ENCODE results near the gene ASB14.
"Not testable (repeated sequence)": the region's sequence is repeated elsewhere in the genome, so short reads cannot be mapped to it uniquely, and the experiment has no call there.

ASB14 gene

DNA sequence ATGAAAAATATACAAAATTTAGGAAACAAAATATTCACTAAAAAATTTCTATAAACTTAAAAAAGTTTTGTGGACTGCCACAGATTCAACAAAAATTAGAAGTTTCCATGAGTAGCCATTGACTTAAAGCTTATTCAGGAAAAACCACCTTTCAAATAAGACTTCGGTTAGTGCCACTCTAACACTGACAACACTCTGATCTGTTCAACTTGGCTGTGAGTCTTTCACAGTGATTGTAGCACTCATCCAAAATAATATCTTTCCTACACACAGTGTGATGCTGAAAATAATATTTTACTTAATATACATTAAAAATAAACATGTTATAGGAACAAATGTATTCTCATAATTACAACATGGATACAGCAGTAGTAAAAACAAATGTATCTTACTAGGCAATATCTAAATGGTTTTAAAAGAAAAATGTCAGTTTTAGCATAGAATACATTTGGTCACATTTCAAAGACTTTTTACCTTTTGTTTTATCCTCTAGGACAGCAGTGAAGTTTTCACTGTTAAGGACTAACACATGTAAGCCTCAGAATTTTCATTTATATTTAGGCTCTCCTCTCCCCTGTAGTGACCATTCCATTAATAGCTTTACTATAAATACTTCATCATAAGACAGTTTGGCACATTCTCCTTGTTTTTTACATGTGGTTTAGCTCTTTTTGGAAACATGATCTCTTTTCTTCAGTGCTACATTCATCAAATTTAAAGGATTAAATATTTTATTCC is at the start of gene ASB14:
TSS of gene ASB14 (minus strand) at position 527 of the 738 bp plus-strand sequence. CDS start 652 bp downstream, outside the sequence.
- H3K4me1 ChIP-seq (ENCODE audit: insufficient read depth, low read length): no peaks in the 10 kb centered on the region
- no peak within 1 kb of the TSS for H2AFZ ChIP-seq (ENCODE audit: low read depth, low read length)
- no peaks in the 10 kb centered on the region for H3K36me3 ChIP-seq (ENCODE audit: insufficient read depth, low read length)
- H3K9me3 ChIP-seq (ENCODE audit: low read length): no peaks in the 10 kb centered on the region
- no peak within 1 kb of the TSS for H3K4me3 ChIP-seq (ENCODE audit: low read length)
- H3K27me3 ChIP-seq (ENCODE audit: insufficient read depth, low read length): no peaks in the 10 kb centered on the region

DNA sequence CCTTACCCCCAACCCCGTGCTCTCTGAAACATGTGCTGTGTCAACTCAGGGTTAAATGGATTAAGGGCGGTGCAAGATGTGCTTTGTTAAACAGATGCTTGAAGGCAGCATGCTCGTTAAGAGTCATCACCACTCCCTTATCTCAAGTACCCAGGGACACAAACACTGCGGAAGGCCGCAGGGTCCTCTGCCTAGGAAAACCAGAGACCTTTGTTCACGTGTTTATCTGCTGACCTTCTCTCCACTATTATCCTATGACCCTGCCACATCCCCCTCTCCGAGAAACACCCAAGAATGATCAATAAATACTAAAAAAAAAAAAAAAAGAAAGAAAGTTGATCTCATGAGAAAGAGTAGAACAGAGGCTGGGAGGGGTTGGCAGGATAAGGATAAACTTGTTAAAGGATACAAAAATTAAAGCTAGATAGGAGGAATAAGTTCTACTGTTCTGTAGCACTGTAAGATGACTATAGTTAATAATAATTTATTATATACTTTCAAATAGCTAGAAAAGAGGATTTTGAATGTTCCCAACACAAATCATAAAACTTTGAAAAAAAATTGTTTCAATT is 46.7 kb upstream of the ASB14 start:
- H2AFZ ChIP-seq (ENCODE audit: low read depth, low read length); H3K27me3 ChIP-seq (ENCODE audit: insufficient read depth, low read length); H3K36me3 ChIP-seq (ENCODE audit: insufficient read depth, low read length); H3K4me3 ChIP-seq (ENCODE audit: low read length); H3K9me3 ChIP-seq (ENCODE audit: low read length); H3K4me1 ChIP-seq (ENCODE audit: insufficient read depth, low read length): not testable (repeated sequence)

DNA sequence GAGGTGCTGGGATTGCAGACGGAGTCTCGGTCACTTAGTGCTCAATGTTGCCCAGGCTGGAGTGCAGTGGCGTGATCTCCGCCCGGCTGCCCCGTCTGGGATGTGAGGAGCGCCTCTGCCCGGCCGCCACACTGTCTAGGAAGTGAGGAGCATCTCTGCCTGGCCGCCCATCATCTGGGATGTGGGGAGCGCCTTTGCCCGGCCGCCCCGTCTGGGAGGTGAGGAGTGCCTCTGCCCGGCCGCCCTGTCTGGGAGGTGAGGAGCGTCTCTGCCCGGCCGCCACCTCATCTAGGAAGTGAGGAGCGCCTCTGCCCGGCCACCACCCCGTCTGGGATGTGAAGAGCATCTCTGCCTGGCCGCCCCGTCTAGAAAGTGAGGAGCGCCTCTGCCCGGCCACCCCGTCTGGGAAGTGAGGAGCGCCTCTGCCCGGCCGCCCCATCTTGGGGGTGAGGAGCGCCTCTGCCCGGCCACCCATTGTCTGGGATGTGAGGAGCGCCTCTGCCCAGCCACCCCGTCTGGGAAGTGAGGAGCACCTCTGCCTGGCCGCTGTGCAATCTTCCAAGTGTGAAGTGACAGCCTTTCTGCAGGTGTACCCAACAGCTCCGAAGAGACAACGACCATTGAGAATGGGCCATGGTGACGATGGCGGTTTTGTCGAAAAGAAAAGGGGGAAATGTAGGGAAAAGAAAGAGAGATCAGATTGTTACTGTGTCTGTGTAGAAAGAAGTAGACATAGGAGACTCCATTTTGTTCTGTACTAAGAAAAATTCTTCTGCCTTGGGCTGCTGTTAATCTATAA is 46.0 kb upstream of the ASB14 start:
- not testable (repeated sequence) for H3K9me3 ChIP-seq (ENCODE audit: low read length); H3K4me3 ChIP-seq (ENCODE audit: low read length); H2AFZ ChIP-seq (ENCODE audit: low read depth, low read length); H3K27me3 ChIP-seq (ENCODE audit: insufficient read depth, low read length); H3K36me3 ChIP-seq (ENCODE audit: insufficient read depth, low read length); H3K4me1 ChIP-seq (ENCODE audit: insufficient read depth, low read length)

DNA sequence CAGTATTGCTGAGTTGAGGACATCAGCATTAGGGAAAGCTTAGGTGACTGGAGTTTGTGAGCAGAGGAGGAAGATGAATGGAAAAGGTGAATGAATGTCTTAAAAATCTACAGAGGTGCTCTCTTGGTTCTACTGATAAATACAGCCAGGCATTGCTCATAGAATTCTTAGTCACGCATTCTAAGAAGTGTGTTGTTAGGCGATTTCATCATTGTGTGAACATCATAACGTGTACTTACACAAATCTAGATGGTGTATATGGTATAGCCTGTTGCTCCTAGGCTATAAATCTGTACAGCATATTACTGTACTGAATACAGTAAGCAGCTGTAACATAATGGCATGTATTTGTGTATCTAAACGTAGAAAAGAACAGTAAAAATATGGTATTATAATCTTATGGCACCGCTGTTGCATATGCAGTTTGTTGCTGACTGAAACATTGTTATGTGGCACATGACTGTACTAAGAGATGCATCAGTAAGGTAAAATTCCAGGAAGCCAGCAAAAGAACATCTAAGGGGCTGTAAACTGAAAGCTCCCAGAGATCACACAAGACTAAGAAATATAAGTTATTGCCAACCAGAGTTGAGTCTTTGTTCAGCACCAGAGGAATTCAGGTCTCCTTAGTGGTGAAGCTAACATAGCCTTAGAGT is 42.9 kb upstream of the ASB14 start:
- H3K9me3 ChIP-seq (ENCODE audit: low read length): no peaks in the 10 kb centered on the region
- no peak overlapping the region for H2AFZ ChIP-seq (ENCODE audit: low read depth, low read length)
- H3K4me3 ChIP-seq (ENCODE audit: low read length): no peak overlapping the region
- no peaks in the 10 kb centered on the region for H3K4me1 ChIP-seq (ENCODE audit: insufficient read depth, low read length)
- H3K36me3 ChIP-seq (ENCODE audit: insufficient read depth, low read length): no peaks in the 10 kb centered on the region
- no peaks in the 10 kb centered on the region for H3K27me3 ChIP-seq (ENCODE audit: insufficient read depth, low read length)

DNA sequence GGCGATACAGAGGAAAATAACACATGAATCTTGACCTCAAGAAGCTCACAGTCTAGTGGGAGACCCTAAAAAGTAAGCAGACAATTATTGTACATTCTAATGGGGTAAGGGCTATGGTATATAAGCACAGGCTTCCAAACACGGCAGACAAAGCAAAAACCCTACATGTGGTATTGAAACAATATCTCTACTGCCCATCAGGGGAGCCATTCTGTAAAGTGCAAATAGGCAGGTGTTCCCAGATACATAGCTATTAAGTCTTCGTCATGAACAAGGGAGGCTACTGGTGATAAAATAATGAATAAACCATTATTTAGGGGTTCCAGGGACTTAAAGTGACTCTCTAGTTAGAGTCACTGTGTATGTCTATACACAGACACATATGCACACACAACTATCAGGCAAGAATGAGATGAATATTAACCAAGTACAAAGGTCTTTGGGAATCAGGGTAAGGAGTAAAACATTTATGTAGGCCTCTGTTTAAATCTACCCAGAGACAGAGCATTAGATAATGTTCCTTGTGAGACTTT is 38.7 kb upstream of the ASB14 start:
- Histone ChIP-seq H3K4me1 (ENCODE audit: insufficient read depth, low read length) (no peaks in the 10 kb centered on the region), H2AFZ (ENCODE audit: low read depth, low read length) (no peak overlapping the region), H3K36me3 (ENCODE audit: insufficient read depth, low read length) (no peaks in the 10 kb centered on the region), H3K9me3 (ENCODE audit: low read length) (no peaks in the 10 kb centered on the region), H3K27me3 (ENCODE audit: insufficient read depth, low read length) (no peaks in the 10 kb centered on the region), H3K4me3 (ENCODE audit: low read length) (no peak overlapping the region)

DNA sequence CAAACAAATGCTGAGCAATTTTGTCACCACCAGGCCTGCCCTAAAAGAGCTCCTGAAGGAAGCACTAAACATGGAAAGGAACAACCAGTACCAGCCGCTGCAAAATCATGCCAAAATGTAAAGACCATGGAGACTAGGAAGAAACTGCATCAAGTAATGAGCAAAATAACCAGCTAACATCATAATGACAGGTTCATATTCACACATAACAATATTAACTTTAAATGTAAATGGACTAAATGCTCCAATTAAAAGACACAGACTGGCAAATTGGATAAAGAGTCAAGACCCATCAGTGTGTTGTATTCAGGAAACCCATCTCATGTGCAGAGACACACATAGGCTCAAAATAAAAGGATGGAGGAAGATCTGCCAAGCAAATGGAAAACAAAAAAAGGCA is 34.0 kb upstream of the ASB14 start:
- H2AFZ ChIP-seq (ENCODE audit: low read depth, low read length); H3K36me3 ChIP-seq (ENCODE audit: insufficient read depth, low read length); H3K4me3 ChIP-seq (ENCODE audit: low read length); H3K9me3 ChIP-seq (ENCODE audit: low read length); H3K27me3 ChIP-seq (ENCODE audit: insufficient read depth, low read length); H3K4me1 ChIP-seq (ENCODE audit: insufficient read depth, low read length): not testable (repeated sequence)

DNA sequence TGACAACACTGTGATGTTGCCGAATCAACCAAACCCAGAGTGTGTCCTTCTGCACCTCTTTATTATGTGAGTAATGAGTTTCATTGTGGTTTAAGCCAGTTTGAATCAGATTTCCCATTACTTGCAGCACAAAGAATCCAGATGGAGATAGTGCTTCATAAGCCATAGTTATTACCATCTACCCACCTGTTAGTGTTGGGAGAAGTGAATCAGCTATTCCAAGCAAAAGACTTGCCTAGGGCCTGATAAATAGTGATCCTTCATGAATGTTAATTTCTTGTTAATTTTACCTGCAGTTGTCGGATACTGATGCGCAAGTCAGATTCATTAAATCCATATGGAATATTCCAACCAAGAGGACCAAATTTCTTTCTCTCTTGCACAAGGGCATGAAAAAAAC is 21.7 kb upstream of the ASB14 start:
- H3K9me3 ChIP-seq (ENCODE audit: low read length): no peaks in the 10 kb centered on the region
- no peak overlapping the region for H2AFZ ChIP-seq (ENCODE audit: low read depth, low read length)
- no peaks in the 10 kb centered on the region for H3K36me3 ChIP-seq (ENCODE audit: insufficient read depth, low read length)
- H3K27me3 ChIP-seq (ENCODE audit: insufficient read depth, low read length): peaks cover 3% of the 10 kb centered on the region
- H3K4me3 ChIP-seq (ENCODE audit: low read length): no peak overlapping the region
- H3K4me1 ChIP-seq (ENCODE audit: insufficient read depth, low read length): no peaks in the 10 kb centered on the region

DNA sequence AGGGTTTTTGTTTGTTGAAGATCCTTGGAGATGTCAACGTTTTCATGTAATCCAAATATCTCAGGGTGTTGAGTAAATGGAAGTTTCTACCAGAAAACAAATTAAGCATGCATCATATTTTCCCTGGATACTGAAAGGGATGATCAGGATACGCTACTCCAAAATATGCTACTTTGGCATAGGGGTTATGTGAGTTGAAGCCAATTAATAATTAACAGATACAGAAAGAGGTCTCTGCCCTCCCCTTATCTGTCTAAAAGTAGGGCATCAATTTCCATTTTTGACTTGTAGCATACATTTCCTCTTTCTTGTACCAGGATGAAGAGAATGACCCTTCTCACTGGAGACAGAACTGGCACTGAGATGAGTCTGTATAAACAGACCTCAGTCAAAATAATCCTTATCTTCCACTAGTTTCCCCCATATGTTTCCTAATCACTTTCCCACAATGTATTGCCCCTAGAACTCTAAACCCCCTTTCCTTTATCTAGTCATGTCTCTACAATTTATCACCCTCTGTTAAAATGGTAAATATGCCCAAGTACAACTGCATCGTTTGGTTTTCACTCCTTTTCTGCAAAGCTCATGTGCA is 17.4 kb upstream of the ASB14 start:
- Histone ChIP-seq H3K36me3 (ENCODE audit: insufficient read depth, low read length) (no peaks in the 10 kb centered on the region), H3K4me3 (ENCODE audit: low read length) (no peak overlapping the region), H2AFZ (ENCODE audit: low read depth, low read length) (no peak overlapping the region)

DNA sequence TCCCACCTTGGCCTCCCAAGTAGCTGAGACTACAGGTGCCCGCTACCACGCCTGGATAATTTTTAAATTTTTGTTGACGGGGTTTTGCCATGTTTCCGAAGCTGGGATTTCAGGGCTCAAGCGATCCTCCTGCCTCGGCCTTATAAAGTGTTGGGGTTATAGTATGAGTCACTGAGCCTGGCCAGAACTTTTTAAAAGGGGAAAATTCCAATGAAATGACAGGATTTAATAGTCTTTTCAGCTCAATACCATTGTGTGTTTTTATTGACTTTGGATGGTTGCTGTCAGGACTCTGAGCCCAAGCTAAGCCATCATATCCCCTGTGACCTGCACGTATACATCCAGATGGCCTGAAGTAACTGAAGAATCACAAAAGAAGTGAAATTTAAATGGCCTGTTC is 11.0 kb upstream of the ASB14 start:
- H3K36me3 ChIP-seq (ENCODE audit: insufficient read depth, low read length); H3K9me3 ChIP-seq (ENCODE audit: low read length); H3K4me1 ChIP-seq (ENCODE audit: insufficient read depth, low read length); H3K27me3 ChIP-seq (ENCODE audit: insufficient read depth, low read length); H3K4me3 ChIP-seq (ENCODE audit: low read length); H2AFZ ChIP-seq (ENCODE audit: low read depth, low read length): not testable (repeated sequence)

More for the DNA sequence above, 17.4 kb upstream of the ASB14 start:
- Histone ChIP-seq H3K4me1 (ENCODE audit: insufficient read depth, low read length) (no peaks in the 10 kb centered on the region), H3K9me3 (ENCODE audit: low read length) (no peaks in the 10 kb centered on the region), H3K27me3 (ENCODE audit: insufficient read depth, low read length) (no peaks in the 10 kb centered on the region)

DNA sequence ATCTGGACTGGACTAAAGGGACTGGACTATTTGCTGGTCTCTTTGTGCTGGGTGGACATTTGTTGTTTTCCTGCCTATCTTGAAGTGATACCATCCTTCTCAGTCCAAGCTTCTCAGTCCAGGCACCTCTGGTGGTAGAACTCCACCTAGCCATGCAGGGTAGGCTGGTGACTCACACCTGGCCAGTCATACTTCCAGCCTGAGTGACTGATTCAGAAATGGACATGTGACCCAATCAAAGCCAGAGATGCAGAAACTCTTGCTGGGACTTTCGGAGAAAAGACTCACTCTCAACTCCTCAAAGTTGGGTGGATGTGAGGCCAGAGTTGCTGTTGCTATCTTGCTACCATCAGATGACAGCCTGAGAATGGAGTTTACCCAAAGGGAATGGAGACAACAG is 5.6 kb upstream of the ASB14 start:
- Histone ChIP-seq H3K36me3 (ENCODE audit: insufficient read depth, low read length) (no peaks in the 10 kb centered on the region), H3K27me3 (ENCODE audit: insufficient read depth, low read length) (no peaks in the 10 kb centered on the region), H3K4me1 (ENCODE audit: insufficient read depth, low read length) (no peaks in the 10 kb centered on the region), H2AFZ (ENCODE audit: low read depth, low read length) (no peak overlapping the region), H3K4me3 (ENCODE audit: low read length) (no peak overlapping the region), H3K9me3 (ENCODE audit: low read length) (no peaks in the 10 kb centered on the region)

DNA sequence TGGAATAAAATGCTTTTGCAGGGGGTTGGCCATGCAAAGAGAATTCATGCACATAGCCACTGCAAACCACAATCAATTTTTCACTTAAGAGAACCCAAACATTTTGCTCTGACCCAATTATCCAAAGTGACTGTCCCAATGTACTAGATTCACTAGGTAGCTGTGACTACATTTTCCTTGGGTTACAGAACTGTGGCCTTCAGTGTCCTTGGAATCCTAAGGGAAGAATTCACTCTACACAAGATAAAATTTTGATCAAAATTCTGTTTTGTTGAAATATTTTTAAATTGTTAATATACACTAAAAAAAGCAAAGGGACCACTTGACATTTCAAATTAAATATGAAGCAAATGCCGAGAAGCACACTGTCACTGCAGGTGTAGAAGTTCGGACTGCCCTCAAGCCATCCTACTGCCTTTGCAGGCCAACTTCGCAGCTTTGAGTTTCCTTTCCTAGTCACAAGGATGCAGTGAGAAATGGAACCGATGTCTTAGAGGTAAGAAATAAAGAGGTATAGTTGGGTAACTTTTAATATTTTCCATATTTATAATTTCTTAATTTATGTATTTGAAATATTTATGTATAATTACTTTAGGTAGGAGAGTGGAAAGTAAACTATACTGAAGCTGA is 527 bp upstream of the ASB14 start:
- Histone ChIP-seq H3K36me3 (ENCODE audit: insufficient read depth, low read length) (no peaks in the 10 kb centered on the region), H3K4me3 (ENCODE audit: low read length) (no peak overlapping the region), H3K27me3 (ENCODE audit: insufficient read depth, low read length) (no peaks in the 10 kb centered on the region), H3K9me3 (ENCODE audit: low read length) (no peaks in the 10 kb centered on the region), H3K4me1 (ENCODE audit: insufficient read depth, low read length) (no peaks in the 10 kb centered on the region), H2AFZ (ENCODE audit: low read depth, low read length) (no peak overlapping the region)

DNA sequence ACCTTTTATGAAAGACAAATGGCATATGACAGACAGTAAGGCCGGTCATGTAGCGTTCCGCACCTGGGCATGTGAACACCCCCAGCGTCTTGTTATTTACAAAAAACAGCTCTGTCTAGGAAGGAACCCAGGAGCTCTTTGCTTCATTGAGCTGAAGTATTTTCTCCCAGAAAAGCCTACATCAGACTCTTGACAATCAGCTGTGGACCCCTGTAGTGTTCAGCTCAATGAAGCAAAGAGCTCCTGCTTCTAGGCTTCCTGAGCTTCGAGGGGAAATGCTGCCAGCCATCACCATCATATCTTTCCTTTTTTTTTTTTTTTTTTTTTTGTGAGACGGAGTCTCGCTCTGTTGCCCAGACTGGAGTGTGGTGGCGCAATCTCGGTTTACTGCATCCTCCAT is 4.1 kb downstream of the ASB14 start:
- no peak overlapping the region for H3K4me3 ChIP-seq (ENCODE audit: low read length)
- no peak overlapping the region for H2AFZ ChIP-seq (ENCODE audit: low read depth, low read length)
- no peaks in the 10 kb centered on the region for H3K9me3 ChIP-seq (ENCODE audit: low read length)
- H3K36me3 ChIP-seq (ENCODE audit: insufficient read depth, low read length): no peaks in the 10 kb centered on the region
- H3K4me1 ChIP-seq (ENCODE audit: insufficient read depth, low read length): no peaks in the 10 kb centered on the region
- H3K27me3 ChIP-seq (ENCODE audit: insufficient read depth, low read length): no peaks in the 10 kb centered on the region

Measured in neuron (in vitro differentiated cells).